ENCODE results near the gene CRYBA2.

- TF ChIP-seq EZH2phosphoT487 (IDR thresholded peaks at IDR 0.05) (no peak), EZH2 (IDR thresholded peaks at IDR 0.05) (no peak)
These were observed 38.0 kb upstream of the CRYBA2 start for GRCh38 chr2:219031005-219031738.

All from neural progenitor cell (in vitro differentiated cells).